NCI-H2029 treated with DMSO at 0.1 percent for 48 hours (cell line): Measurements from ENCODE around the gene SH3RF2.

Experiments used
- DNase-seq: peaks from one replicate; lab custom pipeline; 2025; lab: John Stamatoyannopoulos, UW

The SH3RF2 gene

DNA sequence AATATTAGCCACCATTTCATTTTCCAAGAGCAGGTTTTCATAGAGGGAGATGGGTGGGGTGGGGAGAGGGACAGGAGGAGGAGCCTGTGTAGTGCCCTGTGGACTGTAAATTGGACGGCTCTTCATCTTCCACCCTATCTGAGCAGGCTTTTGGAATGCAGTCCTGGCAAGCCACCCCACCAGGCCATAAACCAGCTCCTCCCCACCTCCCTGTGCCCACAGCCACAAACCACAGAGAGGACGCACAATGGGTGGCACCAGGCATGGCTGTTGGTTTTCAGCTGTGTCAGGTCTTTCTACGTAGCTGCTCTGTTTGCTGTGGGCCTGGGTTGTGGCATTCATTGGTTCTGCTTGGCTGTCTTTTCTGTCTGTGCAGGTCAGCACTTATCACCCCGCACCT, 111.0 kb downstream of the SH3RF2 start:
- peak; percentile 20 for DNase-seq

DNA sequence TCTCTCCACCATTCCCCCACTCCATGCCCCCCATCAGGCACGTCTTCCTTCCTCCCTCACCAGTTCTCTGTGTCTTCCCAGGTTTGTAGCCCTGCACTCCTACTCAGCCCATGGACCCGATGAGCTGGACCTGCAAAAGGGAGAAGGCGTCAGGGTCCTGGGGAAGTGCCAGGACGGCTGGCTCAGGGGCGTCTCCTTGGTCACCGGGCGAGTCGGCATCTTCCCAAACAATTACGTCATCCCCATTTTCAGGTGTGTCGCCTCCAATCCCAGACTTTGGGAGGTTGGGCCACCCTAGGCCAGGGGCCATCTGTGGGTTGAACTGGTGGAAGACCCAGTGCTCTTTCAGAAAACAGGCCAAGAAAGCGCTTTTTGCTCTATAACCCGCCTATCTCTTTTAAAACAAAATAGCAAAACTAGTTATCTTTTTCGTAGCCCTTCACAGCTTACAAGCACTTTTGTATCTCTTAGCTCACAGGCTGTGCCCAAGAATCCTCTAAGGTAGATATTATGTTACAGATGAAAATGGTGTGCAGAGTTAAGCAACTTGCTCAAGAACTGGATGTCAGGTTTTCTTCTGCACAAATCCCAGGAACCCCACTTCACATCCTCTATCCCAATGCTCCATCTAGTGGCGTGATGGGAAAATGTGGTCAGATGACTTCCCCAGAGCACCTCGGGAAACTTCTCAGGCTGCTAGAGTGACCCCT, 112.8 kb downstream of the SH3RF2 start:
- peak; percentile 22 for DNase-seq

DNA sequence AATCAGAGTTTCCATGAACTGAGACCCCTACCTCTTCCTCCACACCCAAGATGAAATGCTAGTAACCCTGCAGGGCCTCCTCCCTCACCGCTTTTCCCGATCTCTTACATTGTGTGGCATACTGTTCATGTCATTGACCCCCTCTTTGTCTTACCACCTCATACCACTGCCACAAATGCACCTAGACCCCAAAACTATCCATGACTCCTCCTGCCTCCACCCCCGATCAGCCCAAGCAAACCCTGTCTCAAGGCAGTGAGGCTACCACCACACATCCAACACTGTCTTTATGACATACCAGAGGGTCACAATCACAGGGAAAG, 113.3 kb downstream of the SH3RF2 start:
- DNase-seq, result no peak

DNA sequence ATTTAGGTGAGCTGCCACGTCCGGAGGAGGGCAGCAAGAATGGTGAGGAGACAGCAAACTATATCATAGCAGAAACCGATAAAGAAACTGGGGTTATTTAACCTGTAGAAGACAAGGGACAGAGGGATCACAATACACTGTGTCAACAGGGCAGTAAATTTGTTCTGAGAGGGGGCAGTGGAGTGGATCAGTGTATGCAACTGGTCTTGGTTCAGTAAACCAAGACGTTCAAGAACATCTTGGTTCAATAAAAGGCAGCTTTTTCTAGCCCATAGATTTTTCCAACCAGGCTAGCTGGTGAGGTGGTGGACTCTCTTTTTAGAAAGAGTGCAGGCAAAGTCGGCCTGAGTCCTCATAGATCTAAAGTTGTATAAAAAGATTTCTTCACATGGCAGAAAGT, 113.7 kb downstream of the SH3RF2 start:
- no peak for DNase-seq

- DNase-seq, result no peak
Observed at GRCh38 chr5:146051678-146052077, 115.3 kb downstream of the SH3RF2 start.

DNA sequence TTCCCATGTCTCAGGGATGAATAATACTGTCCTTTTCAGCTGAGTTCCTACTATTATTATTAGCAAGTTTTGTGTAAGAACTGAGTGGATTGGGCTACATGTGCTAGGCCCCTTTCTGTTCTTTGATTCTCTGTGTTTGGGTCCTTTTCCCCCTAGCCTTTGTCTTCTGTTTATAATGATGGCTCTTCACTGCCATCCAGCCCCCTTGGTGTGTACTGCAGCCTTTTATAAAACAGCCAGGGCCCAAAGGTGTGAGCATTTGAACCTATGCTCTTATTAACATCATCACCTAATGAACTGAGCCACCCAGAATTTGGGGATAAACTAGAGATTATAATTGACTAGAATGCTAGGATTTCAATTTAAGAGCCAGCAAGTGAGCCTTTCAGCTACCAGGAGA, 116.4 kb downstream of the SH3RF2 start:
- no peak for DNase-seq

DNA sequence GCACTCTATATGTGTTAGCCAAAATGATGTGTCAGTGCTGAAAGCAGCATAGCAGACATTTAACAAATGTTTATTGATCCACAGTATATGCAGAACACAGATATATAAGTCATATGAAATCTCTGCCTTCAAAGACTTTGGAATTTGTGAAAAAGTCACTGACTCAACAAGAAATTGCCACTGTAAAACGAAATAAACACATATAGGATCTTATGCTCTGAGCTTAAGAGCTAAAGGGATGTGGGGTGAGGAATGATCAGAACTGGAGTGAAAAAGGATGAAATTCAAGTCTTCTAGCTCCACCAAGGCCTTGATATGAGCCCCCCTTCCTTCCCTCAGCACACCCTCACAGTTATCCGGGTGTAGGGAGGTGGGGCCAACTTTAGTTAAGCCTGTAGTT, 119.1 kb downstream of the SH3RF2 start:
- DNase-seq, result no peak

DNA sequence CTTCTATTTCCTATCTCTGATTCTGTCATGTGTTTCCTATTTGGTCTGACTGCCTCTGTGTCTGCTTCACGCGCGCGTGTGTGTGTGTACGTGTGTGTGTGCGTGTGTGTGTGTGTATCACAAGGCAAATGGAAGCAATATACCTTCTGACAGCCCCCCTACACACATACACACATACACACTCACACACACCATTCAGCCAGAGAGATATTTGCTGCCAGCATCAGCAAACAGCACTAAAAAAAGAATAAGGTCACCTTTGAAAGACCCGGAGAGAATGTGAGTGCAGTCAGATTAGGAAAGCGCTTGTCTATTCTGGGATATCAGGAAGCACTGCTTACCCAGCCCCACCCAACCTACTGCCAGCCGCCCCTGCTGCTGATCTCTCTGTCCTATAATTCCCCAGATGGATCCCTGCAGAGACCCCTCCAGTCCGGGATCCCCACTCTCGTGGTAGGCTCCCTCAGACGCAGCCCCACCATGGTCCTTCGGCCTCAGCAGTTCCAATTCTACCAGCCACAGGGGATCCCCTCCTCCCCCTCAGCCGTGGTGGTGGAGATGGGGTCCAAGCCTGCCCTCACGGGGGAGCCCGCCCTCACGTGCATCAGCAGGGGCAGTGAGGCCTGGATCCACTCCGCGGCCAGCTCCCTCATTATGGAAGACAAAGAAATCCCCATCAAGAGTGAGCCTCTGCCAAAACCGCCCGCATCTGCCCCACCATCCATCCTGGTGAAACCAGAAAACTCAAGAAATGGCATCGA, 123.3 kb downstream of the SH3RF2 start:
- DNase-seq, result no peak

GRCh38 chr5:146060221-146060585, 123.8 kb downstream of the SH3RF2 start:
- no peak for DNase-seq

DNA sequence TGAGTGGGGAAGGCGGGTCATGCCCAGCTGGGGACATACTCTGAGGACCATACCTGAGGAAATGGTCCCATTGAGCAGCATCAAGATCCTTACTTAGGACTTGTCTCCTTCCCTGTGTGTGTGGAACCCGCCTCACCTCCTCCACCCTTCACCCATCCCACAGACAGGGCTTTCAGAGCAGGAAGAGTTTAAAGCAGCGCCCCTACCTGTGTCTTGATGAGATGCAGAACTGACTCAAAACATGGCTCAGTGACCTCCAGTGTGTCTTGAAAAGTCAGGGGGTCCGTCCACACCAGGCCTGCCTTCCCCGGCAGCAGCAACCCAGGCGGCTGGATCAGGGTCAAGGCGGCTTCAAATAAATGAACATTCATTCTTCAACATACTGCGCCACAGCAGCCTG, 130.6 kb downstream of the SH3RF2 start:
- no peak for DNase-seq

DNA sequence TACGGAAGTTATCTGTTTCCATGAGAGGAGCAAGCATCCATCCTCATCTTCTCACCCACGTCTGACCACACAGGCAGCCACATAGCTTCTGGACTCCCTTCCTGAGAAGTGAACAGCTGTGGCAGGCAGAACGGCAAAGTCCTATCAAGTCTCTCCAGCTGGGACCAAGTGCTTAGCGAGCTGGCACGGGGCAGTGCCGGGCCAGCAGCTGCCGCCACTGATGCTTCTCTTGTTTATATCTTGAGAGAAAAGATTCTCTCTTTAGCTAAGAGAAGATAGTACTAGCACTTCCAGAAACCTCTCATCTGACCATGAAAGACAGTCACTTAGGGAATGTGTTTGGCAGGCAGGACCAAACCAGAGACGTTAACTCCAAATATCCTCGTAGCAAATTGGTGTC, 131.8 kb downstream of the SH3RF2 start:
- no peak for DNase-seq

- DNase-seq, result no peak
Observed at GRCh38 chr5:146068977-146069779, 132.8 kb downstream of the SH3RF2 start.

DNA sequence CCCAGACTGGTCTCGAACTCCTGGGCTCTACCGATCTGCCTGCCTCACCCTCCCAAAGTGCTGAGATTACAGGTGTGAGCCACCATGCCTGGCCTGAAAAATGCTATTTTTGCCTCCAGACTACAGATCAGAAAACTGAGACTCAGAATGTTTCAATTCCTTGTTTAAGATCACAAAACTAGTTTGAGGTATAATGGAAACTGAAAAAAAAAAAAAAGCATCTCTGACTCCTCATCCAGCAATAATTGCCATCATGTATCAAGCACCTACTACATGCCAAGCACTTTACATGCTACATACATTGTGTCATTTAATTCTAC, 133.4 kb downstream of the SH3RF2 start:
- no peak for DNase-seq

- no peak for DNase-seq
Observed at GRCh38 chr5:146070746-146071145, 134.4 kb downstream of the SH3RF2 start.

DNA sequence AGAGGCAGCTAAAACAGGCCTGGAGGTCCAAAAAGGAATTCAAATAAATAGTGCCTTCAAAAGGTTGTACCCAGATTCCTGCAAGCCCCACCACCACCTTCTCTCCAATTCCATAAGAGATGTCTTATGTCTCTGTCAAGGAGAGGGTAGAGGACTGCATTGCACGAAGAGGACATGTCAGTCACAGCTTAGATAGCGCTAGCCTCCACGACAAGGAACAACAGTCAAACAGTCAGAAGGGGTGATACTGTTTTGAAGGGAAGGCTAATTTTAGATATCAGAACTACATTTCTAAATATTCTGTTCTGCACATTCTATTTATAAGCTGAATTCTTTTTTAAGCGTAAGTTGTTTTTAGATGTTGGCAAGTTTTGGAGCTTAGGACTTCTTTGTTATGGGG, 134.8 kb downstream of the SH3RF2 start:
- DNase-seq, result no peak

DNA sequence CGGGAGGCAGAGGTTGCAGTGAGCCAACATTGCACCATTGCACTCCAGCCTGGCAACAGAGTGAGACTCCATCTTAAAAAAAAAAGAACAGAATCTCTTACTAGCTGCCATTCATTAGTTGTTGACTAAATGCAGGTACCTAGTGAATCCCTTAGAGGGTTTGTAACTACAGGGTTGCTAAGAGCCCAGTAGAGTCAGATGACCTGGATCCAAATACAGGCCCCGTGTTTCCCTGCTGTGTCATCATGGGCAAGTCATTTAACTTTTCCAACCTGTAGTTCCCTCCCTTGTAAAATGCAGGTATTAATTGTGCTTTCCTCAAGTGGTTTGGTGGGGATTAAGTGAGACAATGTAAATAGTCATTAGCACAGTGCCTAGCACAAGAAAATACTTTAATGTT, 136.2 kb downstream of the SH3RF2 start:
- DNase-seq, result no peak

- no peak for DNase-seq
Observed at GRCh38 chr5:146073239-146073900, 137.0 kb downstream of the SH3RF2 start.

- DNase-seq, result no peak
Observed at GRCh38 chr5:146076028-146076427, 139.7 kb downstream of the SH3RF2 start.

- no peak for DNase-seq
Observed at GRCh38 chr5:146076455-146076854, 140.1 kb downstream of the SH3RF2 start.

DNA sequence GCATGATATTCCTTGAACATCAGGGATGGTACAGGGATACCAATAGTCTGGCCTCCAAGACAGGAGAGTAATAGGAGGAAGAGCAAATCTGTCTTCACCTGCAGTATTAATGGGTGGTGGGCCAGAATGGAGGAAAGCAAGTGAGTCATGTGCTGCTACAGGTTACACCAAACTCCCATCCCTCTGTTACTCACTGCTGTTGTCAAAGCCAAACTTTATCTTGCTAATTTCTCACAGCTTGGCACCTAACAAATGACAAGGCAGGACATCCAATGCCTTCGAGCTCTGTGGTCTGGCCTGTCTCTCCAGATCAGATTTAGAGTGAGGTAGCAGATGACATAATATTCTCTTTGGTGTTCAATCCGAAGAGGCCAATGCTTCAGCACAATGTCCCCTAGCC, 142.2 kb downstream of the SH3RF2 start:
- no peak for DNase-seq

DNA sequence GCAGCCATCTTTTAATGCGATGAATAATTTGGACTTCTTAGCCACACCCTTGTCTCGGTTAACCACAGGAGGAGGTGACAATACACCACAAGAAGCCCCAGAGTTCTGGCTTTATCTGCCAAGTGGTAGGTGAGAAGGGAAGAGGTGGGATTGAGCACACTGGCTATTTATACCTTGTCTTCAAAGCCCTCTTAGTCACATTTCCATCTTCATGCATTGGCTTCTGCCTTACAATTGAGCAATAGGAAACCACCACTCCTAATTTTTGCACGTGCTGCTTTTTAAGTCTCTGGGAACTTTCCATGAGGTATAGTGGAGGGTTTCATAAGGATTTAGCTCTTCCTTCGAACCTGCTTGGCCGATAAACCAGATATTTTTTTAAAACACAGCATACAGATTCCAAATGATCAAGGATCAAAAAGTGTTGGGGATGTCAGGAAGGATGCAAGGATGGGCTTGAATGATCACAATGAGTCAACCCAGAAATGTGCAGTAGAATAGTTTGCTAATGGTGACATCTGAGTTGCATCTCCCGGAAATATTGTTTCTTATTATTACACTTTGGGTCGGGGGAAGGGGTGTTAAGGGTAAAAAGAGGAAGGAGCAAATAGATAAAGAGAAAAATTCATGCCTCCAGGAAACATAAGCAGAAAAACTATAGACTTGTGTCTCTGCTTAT, 143.5 kb downstream of the SH3RF2 start:
- DNase-seq, result no peak

GRCh38 chr5:146081556-146081955, 145.2 kb downstream of the SH3RF2 start:
- DNase-seq, result no peak
